Measurements from ENCODE around the gene MINK1.

- TF ChIP-seq IRF3 (IDR thresholded peaks at IDR 0.05) (no peak), TCF12 (IDR thresholded peaks at IDR 0.05; ENCODE audit: low read depth, low read length) (no peak), SMAD1 (IDR thresholded peaks at IDR 0.05; ENCODE audit: low read depth, partially characterized antibody) (no peak), RCOR1 (conservative IDR thresholded peaks at IDR 0.05; ENCODE audit: low read depth, low read length) (no peak), REST (IDR thresholded peaks at IDR 0.05; ENCODE audit: low read depth, low read length) (no peak), RAD21 (IDR thresholded peaks at IDR 0.05; ENCODE audit: insufficient read depth, low read depth, low read length) (no peak), HCFC1 (IDR thresholded peaks at IDR 0.05; ENCODE audit: low read length) (no peak), USF1 (IDR thresholded peaks at IDR 0.05; ENCODE audit: borderline replicate concordance, extremely low read length, insufficient read depth, low read depth, low read length) (no peak), TAF1 (IDR thresholded peaks at IDR 0.05; ENCODE audit: borderline replicate concordance, low read depth, low read length) (no peak), FOS (IDR thresholded peaks at IDR 0.05; ENCODE audit: borderline replicate concordance, extremely low read depth, insufficient read length) (no peak), CTCF (IDR thresholded peaks at IDR 0.05 in 2 of 3, conservative IDR thresholded peaks at IDR 0.05 in 1 of 3; ENCODE audit: control insufficient read depth in 2 of 3, extremely low read depth in 1 of 3, insufficient read depth in 1 of 3, low read depth in 3 of 3, low read length in 3 of 3) (no peak), YY1 (IDR thresholded peaks at IDR 0.05; ENCODE audit: low read depth, low read length) (no peak), CEBPZ (IDR thresholded peaks at IDR 0.05; ENCODE audit: low read depth, low read length) (no peak), NFYB (IDR thresholded peaks at IDR 0.05; ENCODE audit: insufficient read depth, low read depth, low read length) (no peak)
Observed at GRCh38 chr17:4913994-4914393, 80.9 kb downstream of the MINK1 start.
